ENCODE results near the gene PHLDB1.

Gene PHLDB1

DNA sequence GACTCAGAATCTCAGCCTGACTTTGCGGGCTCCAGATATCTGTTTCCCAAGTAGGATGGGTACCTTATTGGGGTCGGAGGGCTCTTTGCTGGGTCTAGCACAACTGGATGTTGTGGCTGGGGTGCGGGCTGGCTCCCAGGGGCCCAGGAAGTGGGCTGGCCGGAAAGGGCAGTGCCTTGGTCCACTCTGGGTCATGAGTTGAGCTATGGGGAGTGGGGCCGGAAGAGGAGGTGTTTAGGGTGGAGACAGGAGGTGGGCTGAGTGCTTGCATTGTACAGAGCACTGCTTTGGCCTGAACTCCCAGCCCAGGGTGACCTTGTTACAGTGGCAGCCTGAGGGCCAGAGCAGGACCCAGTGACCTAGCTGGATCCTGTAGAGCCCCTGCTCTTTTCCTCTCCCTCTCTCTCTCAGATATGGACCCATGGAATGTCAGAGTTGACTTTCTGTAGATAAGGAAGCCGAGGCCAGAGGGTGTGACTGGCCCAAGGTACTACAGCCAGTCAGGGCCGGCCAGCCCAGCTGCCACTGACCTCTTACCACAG lies 13.2 kb downstream of the PHLDB1 start:
- H3K27ac ChIP-seq = peak overlapping the region; percentile 81
- no peak for TF ChIP-seq ZFX (IDR thresholded peaks at IDR 0.05; ENCODE audit: borderline replicate concordance)
- TF ChIP-seq, protein P1, sequence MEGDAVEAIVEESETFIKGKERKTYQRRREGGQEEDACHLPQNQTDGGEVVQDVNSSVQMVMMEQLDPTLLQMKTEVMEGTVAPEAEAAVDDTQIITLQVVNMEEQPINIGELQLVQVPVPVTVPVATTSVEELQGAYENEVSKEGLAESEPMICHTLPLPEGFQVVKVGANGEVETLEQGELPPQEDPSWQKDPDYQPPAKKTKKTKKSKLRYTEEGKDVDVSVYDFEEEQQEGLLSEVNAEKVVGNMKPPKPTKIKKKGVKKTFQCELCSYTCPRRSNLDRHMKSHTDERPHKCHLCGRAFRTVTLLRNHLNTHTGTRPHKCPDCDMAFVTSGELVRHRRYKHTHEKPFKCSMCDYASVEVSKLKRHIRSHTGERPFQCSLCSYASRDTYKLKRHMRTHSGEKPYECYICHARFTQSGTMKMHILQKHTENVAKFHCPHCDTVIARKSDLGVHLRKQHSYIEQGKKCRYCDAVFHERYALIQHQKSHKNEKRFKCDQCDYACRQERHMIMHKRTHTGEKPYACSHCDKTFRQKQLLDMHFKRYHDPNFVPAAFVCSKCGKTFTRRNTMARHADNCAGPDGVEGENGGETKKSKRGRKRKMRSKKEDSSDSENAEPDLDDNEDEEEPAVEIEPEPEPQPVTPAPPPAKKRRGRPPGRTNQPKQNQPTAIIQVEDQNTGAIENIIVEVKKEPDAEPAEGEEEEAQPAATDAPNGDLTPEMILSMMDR (IDR thresholded peaks at IDR 0.05) = no peak

DNA sequence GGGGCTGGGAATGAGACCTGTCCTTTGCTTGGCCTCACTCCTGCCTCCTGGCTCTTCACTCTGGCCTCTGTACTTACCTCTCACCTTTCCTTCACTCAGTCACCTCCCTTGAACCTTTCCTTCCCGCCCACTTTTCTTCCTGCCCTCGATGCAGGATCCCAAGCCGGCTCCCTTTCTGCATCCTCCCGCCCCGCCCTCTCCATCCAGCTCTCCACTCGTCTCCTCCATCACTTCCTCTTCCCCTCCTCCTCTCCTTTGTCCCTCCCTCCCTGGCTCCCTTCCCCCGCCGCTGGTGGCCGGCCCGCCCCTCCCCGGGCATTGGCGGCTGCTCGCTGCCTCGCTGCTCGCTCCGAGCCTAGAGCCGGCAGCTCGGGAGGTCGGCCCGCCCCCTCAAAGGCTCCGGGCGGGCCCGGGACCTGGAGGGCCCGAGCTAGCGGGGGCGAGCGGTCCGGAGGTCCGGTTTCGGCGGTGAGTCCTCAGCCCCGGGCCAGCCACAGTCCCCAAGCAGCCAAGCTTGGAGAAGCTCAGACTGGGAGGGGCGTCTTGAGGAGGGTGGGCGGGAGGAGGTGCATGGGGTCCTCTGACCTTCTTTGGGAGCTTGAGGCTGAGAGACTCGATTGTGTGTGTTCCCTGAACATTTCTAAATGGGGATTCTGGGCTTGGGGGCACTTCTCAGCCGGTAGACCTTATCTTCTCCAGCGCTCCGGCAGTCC lies 13.8 kb downstream of the PHLDB1 start:
- TF ChIP-seq ZFX (IDR thresholded peaks at IDR 0.05; ENCODE audit: borderline replicate concordance) = no peak
- TF ChIP-seq, protein P1 (IDR thresholded peaks at IDR 0.05) = no peak
- H3K27ac ChIP-seq = peak overlapping the region; percentile 81

DNA sequence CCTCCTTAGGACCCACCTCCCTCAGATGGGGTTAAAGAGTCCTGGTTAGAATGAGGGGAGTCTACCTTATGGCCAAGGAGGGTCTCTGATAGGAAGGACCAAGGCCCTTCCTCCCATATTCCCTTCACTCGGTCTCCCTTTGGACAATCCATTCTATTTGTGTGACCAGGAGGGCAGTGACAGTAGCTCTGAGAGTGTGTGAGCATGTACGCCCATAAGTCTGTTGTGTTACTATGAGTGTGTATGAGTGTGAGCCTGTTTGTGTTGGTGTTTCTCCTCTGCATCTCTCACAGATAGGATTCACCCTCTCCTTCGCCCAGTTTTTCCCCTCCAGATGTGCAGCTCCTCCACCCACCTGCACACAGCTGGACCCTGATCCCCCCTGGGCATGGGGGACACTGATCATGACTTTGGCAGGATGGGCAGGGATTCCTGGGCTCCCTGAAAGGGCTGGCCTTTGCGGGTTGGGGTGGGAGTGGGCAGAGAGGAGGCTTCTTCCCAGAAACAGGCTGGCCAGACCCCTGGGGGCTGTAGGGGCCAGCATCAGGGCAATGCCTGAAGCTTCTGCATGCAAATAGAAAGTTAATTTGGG lies 14.5 kb downstream of the PHLDB1 start:
- H3K27ac ChIP-seq = peak overlapping the region; percentile 81
- TF ChIP-seq ZFX (IDR thresholded peaks at IDR 0.05; ENCODE audit: borderline replicate concordance) = no peak
- TF ChIP-seq, protein P1 (IDR thresholded peaks at IDR 0.05) = no peak

DNA sequence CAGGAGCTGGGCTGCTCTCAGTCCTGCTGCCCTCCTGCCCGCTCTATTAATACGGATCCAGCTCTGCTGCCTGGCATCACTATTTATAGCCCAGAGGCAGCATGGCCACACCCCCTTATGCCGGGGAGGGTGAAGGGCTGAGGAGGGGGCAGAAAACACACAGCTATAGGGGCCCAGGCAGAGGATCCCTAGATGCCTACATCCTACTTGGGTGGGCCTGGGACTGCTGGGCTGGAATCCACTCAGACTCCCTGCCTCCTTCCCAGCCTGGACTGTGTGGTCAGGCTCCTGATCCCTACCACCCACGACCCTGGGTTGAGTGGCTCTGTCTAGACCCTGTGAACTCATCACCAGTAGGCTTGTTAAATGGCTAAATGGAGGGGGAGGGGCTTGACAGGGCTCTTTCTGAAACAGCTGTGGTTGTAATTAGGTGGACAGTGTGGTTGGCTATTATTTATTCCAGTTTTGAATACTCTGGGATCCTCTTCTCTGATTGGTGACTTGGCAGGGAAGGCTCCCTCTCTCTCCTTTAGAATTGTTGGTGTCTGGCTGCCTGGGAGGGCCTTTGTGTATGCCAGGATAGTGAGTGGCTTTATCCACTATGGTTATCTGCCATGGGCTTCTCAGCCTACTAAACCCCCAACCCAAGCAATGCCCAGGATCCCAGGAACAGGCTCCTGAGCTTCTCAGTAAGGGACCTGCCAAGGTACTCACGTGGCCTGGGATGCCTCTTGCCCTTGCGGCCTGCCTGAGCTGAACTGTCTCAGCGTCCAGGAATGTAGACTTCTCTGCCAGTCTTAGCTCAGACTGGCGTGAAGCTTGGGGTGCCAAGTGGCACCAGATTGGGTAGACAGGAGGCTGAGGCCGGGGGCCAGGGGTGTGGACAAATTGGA lies 15.2 kb downstream of the PHLDB1 start:
- H3K27ac ChIP-seq = peak overlapping the region; percentile 81
- TF ChIP-seq, protein P1 (IDR thresholded peaks at IDR 0.05) = no peak
- TF ChIP-seq ZFX (IDR thresholded peaks at IDR 0.05; ENCODE audit: borderline replicate concordance) = no peak

DNA sequence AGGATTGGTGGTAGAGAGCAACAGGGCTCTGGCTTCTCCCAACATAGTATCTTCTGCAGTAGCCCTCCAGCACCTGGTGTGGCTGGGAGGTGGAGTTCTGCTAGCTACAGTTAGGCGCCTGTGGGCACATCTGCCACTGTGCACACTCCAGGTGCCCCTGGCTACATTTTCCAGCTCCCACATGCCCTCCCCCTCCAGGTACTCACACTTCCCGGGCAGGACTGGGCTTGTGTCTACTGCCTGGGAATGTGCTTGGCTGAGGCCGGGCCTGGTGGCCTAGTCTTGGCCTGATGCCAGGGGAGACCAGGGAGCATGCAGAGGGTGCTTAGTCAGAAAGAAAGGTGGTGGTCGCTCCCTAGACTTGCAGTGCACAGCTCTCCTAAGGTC lies 15.8 kb downstream of the PHLDB1 start:
- peak overlapping the region; percentile 81 for H3K27ac ChIP-seq

DNA sequence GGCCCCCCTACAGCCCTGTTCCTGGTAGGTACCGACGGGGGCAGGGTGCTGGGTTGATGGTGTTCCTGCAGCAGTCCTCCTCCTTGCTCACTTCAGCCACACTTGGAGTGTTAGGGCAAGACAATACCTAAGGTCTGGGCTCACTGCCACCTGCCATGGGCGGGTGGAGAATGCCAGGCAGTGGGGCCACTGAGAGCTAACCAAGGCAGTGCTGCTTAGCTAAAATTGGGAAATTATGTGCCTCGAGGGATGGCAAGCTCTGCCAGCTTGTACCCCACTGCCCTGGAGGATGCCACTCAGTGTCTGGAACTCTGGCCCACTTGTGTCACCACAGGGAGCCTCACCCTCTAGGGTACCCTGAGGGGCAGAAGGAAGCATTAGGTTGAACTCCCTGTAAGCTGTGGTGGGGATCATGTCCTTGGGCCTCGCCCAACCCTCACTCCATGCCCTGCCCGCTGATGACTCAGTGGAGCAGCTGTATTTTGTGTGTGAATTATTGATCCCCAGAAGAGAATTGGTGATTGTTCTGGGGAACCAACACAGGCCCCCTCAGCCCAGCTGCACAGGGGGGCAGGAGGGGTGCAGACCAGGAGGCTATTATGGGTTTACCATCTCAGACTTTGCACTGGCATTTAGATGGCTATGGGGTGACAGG lies 17.7 kb downstream of the PHLDB1 start:
- TF ChIP-seq ZFX (IDR thresholded peaks at IDR 0.05; ENCODE audit: borderline replicate concordance) = no peak
- TF ChIP-seq, protein P1 (IDR thresholded peaks at IDR 0.05) = no peak
- no peak overlapping the region for H3K27ac ChIP-seq

More for the DNA sequence above, 15.8 kb downstream of the PHLDB1 start:
- no peak for TF ChIP-seq ZFX (IDR thresholded peaks at IDR 0.05; ENCODE audit: borderline replicate concordance)
- TF ChIP-seq, protein P1 (IDR thresholded peaks at IDR 0.05) = no peak

Measured in 22Rv1 (cell line).